ENCODE data around the gene PAPPA. TPM values are rescaled to one million over a fixed set of nuclear protein-coding genes. Genes with fewer than 3 reads are reported as not detected.

Gene PAPPA
- polyA plus RNA-seq, 1 of the 3 experiments (the other 2 are of a cell fraction) = 44.5 TPM

- peaks cover 96% of the 10 kb centered on the region for H3K79me2 ChIP-seq (ENCODE audit: insufficient read depth)
- no peak overlapping the region for H2AFZ ChIP-seq (ENCODE audit: low read depth)
- no peak for TF ChIP-seq NRF1 (IDR thresholded peaks at IDR 0.05; ENCODE audit: low read depth, low read length)
- no peak for TF ChIP-seq PBX3 (IDR thresholded peaks at IDR 0.05)
- TF ChIP-seq USF2 (IDR thresholded peaks at IDR 0.05; ENCODE audit: borderline replicate concordance, low read depth, low read length) = no peak
- no peak for TF ChIP-seq REST (IDR thresholded peaks at IDR 0.05; ENCODE audit: low read depth, low read length)
- TF ChIP-seq ELF1 (IDR thresholded peaks at IDR 0.05) = no peak
- TF ChIP-seq RAD21 (IDR thresholded peaks at IDR 0.05; ENCODE audit: low read length) = no peak
- TF ChIP-seq CTCF (IDR thresholded peaks at IDR 0.05) = no peak
- no peak for TF ChIP-seq RFX5 (IDR thresholded peaks at IDR 0.05; ENCODE audit: low read length)
- TF ChIP-seq FOXJ3 (CRISPR knock-in tag; IDR thresholded peaks at IDR 0.05) = no peak
- no peak for TF ChIP-seq NFIC (IDR thresholded peaks at IDR 0.05; ENCODE audit: borderline replicate concordance)
- TF ChIP-seq IRF3 (IDR thresholded peaks at IDR 0.05; ENCODE audit: low read depth, low read length) = no peak
- TF ChIP-seq TEAD4 (IDR thresholded peaks at IDR 0.05; ENCODE audit: borderline replicate concordance, insufficient read depth) = no peak
- no peak for TF ChIP-seq MXI1 (IDR thresholded peaks at IDR 0.05; ENCODE audit: low read depth, low read length)
- no peak for TF ChIP-seq SMC3 (IDR thresholded peaks at IDR 0.05; ENCODE audit: low read depth, low read length)
- no peak for TF ChIP-seq FOXM1 (IDR thresholded peaks at IDR 0.05; ENCODE audit: low read depth)
- no peak overlapping the region for H3K4me2 ChIP-seq
- H3K9me3 ChIP-seq = no peaks in the 10 kb centered on the region
- peaks cover 34% of the 10 kb centered on the region for H3F3A ChIP-seq (replicated peaks; ENCODE audit: insufficient read depth)
- no peak for DNase-seq
- H3K4me3 ChIP-seq (ENCODE audit: low read depth in 2 of 2, low read length in 1 of 2) = no peak overlapping the region
- 94% methylated on average over 2 of the region's 2 CpGs for WGBS (ENCODE audit: low lambda C conversion rate)
- H3K9ac ChIP-seq = no peak overlapping the region
- peak overlapping the region in 1 of 2 experiments; percentile 30; a peak in 1 of 4 replicates for H3K27ac ChIP-seq (ENCODE audit: low read depth in 2 of 2, low read length in 1 of 2)
- peaks cover 18 to 71% of the 10 kb centered on the region in 2 experiments for H3K36me3 ChIP-seq (replicated peaks in 1 of 2; ENCODE audit: control insufficient read depth in 1 of 2, insufficient read depth in 2 of 2, low read length in 1 of 2)
- peaks cover 26% of the 10 kb centered on the region for H4K20me1 ChIP-seq (ENCODE audit: insufficient read depth)
- no peaks in the 10 kb centered on the region for H3K9me2 ChIP-seq
- H3K27me3 ChIP-seq (ENCODE audit: insufficient read depth) = no peaks in the 10 kb centered on the region
- no peaks in the 10 kb centered on the region for H3K4me1 ChIP-seq (ENCODE audit: control insufficient read depth in 1 of 2, insufficient read depth in 2 of 2, low read depth in 1 of 2, low read length in 1 of 2)
- ChIA-PET POLR2A (no interaction called here), CTCF (no interaction called here)
Measured at GRCh38 chr9:116247791-116248374, 94.3 kb downstream of the PAPPA start.
